Erythroblast (primary cell): ENCODE data around the gene PLXNB2.

Experiments
- DNase-seq, 2 experiments: peaks; one replicate each; lab custom pipeline; 2025; lab: John Stamatoyannopoulos, UW
- GATA1 ChIP-seq: IDR thresholded peaks from 2 replicates; pipeline ENCODE4 v1.6.1; 2011; ENCODE audit warnings: low read depth, mild to moderate bottlenecking, control low read depth, low read length, moderate library complexity
- POLR2A ChIP-seq: IDR thresholded peaks from 2 replicates; pipeline ENCODE4 v1.6.1; 2011; ENCODE audit warnings: mild to moderate bottlenecking, low read length

The PLXNB2 gene

GRCh38 chr22:50306753-50307749 lies at the start of gene PLXNB2:
Gene PLXNB2 (minus strand): TSS chr22:50307646. CDS start chr22:50290584, 17,062 bp downstream.
- peak; percentile 47 to 58 for DNase-seq
- no peak for TF ChIP-seq GATA1
- no peak for TF ChIP-seq POLR2A

- DNase-seq: no peak
These were observed 49.8 kb upstream of the PLXNB2 start for GRCh38 chr22:50357222-50357621.

GRCh38 chr22:50356186-50356585 lies 48.7 kb upstream of the PLXNB2 start:
- no peak for DNase-seq

More at GRCh38 chr22:50357222-50357621, 49.8 kb upstream of the PLXNB2 start:
- TF ChIP-seq GATA1 (no peak), POLR2A (no peak)

GRCh38 chr22:50348058-50348457 lies 40.6 kb upstream of the PLXNB2 start:
- DNase-seq: no peak
- TF ChIP-seq POLR2A (no peak), GATA1 (no peak)

More at GRCh38 chr22:50356186-50356585, 48.7 kb upstream of the PLXNB2 start:
- no peak for TF ChIP-seq POLR2A
- no peak for TF ChIP-seq GATA1

- no peak for TF ChIP-seq GATA1
- TF ChIP-seq POLR2A: no peak
- no peak for DNase-seq
These were observed 39.7 kb upstream of the PLXNB2 start for GRCh38 chr22:50347157-50347556.

GRCh38 chr22:50346470-50346869 lies 39.0 kb upstream of the PLXNB2 start:
- TF ChIP-seq POLR2A (no peak), GATA1 (no peak)
- no peak for DNase-seq

- TF ChIP-seq POLR2A (no peak), GATA1 (no peak)
- DNase-seq: peak in 1 of 2 experiments; percentile 71
These were observed 36.1 kb upstream of the PLXNB2 start for GRCh38 chr22:50343541-50343935.

GRCh38 chr22:50342651-50343540 lies 35.5 kb upstream of the PLXNB2 start, which contains the start of gene PPP6R2:
Gene PPP6R2 (plus strand): TSS chr22:50343327. CDS start chr22:50393909, 50,582 bp downstream.
- no peak for TF ChIP-seq GATA1
- peak; percentile 49 for TF ChIP-seq POLR2A
- peak; percentile 86 to 93 for DNase-seq

GRCh38 chr22:50341977-50342650 lies 34.7 kb upstream of the PLXNB2 start:
- peak; percentile 87 to 92 for DNase-seq
- no peak for TF ChIP-seq POLR2A
- no peak for TF ChIP-seq GATA1

GRCh38 chr22:50339945-50340879 lies 32.8 kb upstream of the PLXNB2 start:
- TF ChIP-seq POLR2A (no peak), GATA1 (no peak)
- DNase-seq: peak; percentile 56 to 79

- peak; percentile 42 to 64 for DNase-seq
- TF ChIP-seq GATA1 (no peak), POLR2A (no peak)
These were observed 31.5 kb upstream of the PLXNB2 start for GRCh38 chr22:50338860-50339462.

GRCh38 chr22:50338042-50338573 lies 30.7 kb upstream of the PLXNB2 start:
- TF ChIP-seq GATA1 (no peak), POLR2A (no peak)
- no peak for DNase-seq
